GM10266 (cell line): ENCODE data around the gene DGKQ.
"Not testable (repeated sequence)": the region's sequence is repeated elsewhere in the genome, so short reads cannot be mapped to it uniquely, and the experiment has no call there.

Experiments
- DNase-seq: peaks from one replicate; pipeline ENCODE4 v3.0.0; 2012; ENCODE audit errors: extremely low spot score
- CTCF ChIP-seq: IDR thresholded peaks from 2 replicates; pipeline ENCODE4 v1.5.1; 2012; ENCODE audit warnings: mild to moderate bottlenecking, low read depth; ENCODE audit not compliant: control insufficient read depth, insufficient read depth; ENCODE audit errors: missing control alignments

DGKQ gene

GRCh38 chr4:931194-931959 is 42.0 kb downstream of the DGKQ start:
- TF ChIP-seq CTCF = no peak
- DNase-seq = no peak

GRCh38 chr4:930827-931193 is 42.6 kb downstream of the DGKQ start:
- DNase-seq = no peak
- TF ChIP-seq CTCF = no peak

- TF ChIP-seq CTCF = no peak
- DNase-seq = no peak
Observed at GRCh38 chr4:930028-930551, 43.3 kb downstream of the DGKQ start.

GRCh38 chr4:929096-929765 is 44.1 kb downstream of the DGKQ start:
- TF ChIP-seq CTCF = no peak
- DNase-seq = no peak

- DNase-seq = not testable (repeated sequence)
Observed at GRCh38 chr4:927566-927965, 45.8 kb downstream of the DGKQ start.

- no peak for TF ChIP-seq CTCF
- DNase-seq = no peak
Observed at GRCh38 chr4:926538-926937, 46.8 kb downstream of the DGKQ start.

GRCh38 chr4:925771-926500 is 47.4 kb downstream of the DGKQ start:
- TF ChIP-seq CTCF = no peak

More at GRCh38 chr4:925771-926500, 47.4 kb downstream of the DGKQ start:
- no peak for DNase-seq
